DMS79 treated with DMSO at 0.1 percent for 48 hours (cell line): ENCODE measurements around the gene HNRNPAB.
"Not testable (repeated sequence)": the region's sequence is repeated elsewhere in the genome, so short reads cannot be mapped to it uniquely, and the experiment has no call there.

Experiments used
- DNase-seq: peaks from one replicate; lab custom pipeline; 2025; lab: John Stamatoyannopoulos, UW

HNRNPAB gene

DNA sequence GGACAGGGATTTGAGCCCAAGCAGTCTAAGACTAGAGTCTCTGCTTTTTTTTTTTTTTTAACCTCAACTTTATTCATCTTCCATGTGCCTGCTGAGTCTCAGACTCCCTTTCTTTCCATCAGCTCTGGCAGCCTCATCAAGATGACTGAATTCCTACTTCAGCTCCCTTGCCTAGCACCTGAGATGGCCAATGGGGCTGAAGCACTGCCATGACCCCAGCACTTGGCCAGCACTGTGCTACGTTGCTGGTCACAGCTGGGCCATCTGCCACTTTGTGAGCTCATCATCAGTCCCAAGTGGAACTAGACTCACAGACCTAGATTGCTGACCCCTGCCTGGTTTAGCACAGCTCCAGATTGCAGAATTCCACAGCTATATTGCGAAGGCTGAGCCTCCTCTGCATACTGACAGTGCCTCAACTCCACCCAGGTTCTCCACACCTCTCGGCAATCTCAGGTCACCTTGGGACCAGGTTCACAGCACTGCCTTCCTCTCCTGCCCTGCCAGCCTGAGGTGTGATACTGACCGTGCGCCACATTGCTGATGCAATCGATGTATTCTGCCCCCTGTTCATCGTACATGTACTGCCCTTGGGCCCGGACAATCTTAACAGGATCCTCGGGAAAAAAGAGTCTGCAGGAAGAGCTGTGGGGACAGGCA lies 26.7 kb downstream of the HNRNPAB start:
- DNase-seq = no peak

DNA sequence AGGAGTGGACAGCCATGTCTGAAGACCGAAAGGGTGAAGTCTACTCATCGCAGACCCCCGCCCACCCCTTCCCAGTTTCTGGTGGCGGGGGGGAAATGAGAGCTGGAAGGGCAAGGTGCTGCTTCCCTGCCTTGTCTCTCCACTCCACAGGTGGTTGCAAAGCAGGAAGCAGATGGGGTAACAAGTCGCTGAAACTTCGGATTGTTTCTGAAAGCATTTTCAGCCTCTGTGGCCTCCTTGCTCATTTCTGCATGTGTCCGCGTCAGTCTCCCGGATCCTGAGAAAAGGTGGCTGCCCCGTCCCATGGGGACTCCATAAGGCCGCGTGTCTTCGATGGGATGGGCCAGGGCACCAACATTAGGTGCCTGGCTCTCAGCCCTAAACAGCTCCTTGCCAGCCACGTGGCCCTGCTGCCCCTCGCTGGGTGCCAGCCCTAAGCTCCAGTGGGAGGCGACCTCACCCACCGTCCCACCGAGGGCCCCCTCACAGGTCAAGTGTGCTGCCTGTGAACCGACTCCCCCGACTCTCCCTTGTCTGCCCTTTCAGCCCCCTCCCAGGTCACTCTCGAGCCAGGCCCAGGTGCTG lies 27.3 kb downstream of the HNRNPAB start:
- DNase-seq = no peak

DNA sequence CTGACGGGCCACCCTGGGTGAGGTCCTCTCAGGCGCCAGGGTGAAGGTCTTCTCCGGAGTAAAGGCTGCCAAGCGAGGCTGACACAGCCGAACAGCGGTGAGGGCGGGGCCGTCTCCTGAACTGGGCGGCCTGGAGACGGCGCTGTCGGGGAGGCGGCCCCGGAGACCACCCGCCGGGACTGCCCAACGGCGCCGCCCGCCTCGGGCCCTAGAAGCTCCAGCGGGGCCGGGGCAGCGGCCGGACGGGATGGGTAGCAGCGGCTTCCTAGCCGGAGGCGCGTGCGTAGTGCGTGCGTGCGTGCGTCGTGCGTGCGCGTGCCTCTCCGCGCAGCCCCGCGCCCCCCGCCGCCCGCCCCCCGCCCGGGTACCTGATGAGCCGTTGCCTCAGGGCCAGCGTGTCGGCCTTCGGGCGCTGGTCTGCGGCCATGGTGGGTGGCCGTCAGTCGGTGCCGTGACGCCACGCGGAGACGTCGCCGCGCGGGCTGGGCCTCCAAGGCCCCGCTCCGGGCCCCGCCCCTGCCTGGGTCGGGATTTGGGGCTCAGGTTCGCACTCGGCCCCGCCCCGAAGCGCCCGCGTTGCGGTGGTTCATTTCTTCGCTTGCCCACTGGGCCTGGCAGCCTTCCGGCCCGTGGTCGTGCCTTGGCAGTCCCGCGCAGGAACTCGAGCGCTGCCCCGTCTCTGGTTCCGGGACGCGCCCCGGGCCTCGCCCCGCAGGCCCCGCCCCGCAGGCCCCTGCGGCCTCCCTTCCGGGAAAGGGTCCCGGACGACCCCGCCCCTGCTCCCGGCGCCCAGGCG lies 28.0 kb downstream of the HNRNPAB start, which contains the start of gene PHYKPL:
Gene PHYKPL (minus strand): TSS at position 679 of the 796 bp plus-strand sequence. CDS start 252 bp downstream, at position 427.
- DNase-seq = peak; percentile 32

DNA sequence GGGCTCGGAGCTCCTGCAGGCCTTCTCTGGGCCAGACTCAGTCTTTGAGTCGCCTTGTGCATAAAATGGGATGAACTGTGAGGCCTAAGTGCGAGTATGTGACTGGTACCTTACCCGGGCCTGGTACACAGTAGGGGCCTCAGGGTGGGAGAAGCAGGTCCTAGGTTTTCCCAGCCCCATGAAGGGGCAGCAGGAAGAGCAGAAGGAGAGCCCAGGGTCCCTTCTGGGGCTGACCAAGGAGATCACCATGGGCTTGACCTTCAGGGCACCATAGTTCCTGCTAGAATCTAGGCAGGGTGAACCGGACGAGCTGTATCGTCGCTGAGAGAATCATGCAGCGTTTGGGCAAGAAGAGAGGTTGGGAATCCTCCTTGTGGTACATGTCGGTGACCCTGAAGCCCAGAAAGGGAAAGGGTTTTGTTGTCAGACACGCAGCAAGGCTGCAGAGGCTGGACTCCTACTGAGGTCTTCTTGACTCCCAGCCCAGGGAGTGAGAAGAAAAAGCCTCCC lies 28.6 kb downstream of the HNRNPAB start:
- DNase-seq = no peak

DNA sequence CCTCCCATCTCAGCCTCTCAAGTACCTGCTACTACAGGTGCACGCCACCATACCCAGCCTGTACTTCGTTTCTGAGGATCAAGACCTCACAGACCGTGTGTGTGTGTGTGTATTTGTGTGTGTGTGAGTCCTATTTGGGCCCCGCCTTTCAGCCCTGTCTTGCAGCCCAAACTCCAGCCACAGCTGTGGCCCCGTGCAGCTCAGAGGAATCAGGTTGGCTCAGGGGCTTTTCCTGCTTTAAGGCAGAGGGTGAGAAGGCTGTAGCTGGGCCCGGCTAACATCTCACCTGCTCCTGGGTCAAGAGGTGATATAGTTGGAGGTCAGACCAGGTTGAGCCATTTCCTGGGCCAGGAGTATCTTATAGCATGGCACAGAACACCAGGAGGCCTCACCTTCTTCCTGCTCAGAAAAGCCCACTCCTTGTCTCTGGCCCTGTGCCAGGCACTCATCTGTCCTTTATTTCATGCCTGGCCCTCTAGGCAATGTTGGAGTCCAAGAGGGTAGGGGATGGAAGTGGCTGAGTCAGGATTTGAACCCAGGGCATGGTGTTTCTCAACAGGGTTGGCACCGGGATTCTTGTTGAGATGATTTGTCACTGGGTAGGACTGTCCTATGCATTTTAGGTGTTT lies 29.9 kb downstream of the HNRNPAB start:
- DNase-seq = no peak

DNA sequence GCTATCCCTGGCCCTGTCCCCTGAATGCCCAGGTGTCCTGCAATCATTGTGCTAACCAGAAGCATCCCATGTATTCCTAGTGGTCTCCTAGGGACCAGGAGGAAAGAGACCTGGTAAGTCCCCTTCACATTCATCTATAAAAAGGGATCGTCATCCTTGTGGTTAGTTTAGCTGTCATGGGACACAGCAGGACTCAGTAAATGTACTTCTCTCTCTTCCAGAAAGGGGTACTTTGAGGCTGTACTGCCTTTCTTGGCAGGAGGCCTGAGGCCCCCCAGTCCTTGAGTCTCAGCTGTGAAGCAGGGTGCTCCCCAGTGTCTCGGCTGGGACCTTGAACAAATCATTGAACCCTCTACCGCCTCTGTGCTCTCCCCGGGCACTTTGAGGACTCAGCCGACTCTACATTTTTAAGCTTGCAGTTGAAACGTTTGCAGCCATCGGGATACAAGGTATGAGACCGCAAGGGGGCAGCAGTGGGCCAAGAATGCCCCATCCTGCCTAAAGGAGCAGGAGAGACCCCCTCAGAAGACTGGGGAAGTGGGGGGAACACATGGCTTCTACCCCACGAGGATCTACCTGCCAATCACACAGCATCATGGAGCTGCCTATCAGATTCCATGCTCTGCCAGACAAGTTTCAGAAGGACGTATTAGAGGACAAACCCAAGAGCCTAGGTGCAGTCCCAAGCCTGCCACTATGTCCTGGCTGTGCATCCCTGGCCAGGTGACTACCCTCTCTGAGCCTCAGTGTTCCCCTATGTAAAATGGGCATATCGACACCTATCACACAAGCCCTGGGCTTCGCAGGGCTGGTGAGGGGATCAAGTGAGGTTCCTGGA lies 30.6 kb downstream of the HNRNPAB start:
- DNase-seq = no peak

DNA sequence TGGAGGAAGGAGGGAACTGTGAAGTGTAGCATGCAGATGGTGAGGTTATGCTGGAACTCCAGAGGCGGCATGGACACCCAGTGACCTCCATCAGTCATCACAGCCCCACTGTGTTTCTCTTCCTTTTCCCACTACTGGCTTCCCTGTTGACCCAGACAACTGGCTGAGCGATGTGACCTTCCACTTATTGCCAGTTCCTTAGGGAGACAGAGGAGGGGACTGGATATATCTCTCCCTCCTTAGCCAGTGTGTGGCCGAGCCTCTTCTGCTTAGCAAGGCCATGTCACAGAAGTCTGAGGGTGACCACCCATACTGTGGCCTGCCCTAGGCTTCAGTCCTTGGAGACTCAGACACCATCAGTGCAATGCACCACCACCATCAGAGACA lies 31.2 kb downstream of the HNRNPAB start:
- DNase-seq = no peak

DNA sequence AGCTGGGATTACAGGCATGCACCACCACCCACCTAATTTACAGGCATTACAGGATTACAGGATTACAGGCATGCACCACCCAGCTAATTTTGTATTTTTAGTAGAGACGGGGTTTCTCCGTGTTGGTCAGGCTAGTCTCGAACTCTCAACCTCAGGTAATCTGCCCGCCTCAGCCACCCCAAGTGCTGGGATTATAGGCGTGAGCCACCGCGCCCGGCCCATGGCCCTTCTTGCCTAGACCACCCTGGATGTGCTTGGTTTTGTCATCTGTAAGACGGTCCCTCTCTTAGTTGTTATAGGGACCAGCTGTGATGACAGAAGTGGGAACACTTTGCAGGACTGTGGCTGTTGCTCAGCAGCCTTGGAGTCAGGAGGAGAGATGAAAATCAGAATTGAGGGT lies 31.8 kb downstream of the HNRNPAB start:
- DNase-seq = no peak

DNA sequence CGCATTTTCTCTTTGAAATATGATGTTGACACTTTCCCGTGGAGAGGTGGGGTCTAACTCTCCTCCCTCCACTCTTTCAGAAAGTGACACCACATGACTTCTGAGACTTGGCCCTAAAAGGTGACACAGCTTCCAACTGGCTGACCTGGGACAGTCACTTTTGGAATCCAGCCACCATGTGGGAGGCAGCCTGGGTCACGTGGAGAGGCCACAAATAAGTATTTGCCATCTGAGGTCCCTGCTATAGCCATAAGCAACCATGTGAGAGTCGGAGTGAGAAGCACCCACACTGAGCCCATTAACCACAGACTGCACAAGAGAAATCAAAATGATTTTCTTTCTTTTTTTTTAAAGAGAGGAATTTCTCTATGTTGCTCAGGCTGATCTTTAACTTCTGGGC lies 32.3 kb downstream of the HNRNPAB start:
- DNase-seq = no peak

DNA sequence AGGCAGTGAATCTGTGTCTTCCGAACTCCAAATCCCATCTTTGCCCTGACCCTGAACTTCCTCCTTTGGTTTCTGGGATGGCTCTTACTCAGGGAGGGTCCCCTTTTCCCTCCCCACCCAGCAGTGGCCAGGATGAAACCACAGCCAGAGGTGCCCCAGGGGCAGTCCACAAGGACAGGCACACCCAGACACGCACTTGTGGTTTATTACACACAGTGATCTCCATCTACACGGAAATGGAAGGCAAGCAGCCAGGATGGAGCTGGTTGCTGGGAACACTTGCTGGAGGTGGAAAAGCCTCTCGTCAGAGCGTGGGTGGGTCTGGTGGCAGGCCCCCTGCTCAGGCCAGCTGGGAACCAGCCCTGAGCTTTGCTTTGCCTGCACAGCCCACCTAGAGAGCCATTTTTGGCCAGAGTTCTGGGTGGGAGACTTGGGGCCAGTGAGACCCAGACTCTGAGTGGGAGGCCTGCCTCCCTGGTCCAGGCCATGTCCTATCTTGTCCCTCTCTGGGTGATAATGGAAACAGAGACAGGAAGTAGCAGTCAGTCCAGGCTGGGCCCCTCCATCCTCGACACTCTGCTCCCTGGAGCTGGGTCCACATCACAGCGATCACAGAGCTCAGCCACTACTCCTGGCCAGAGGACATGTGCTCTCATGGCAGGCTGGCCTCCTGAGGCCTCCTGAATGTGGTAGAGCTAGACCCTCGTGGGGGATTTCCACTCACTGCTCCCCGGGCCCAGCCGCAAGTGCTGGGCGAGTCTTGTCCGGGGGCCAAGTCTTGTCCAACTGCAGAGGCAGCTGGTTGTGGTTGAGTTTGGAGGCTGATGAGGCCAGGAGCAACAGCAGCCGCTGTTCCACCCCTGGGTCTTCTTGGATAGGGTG lies 33.3 kb downstream of the HNRNPAB start:
- no peak for DNase-seq

DNA sequence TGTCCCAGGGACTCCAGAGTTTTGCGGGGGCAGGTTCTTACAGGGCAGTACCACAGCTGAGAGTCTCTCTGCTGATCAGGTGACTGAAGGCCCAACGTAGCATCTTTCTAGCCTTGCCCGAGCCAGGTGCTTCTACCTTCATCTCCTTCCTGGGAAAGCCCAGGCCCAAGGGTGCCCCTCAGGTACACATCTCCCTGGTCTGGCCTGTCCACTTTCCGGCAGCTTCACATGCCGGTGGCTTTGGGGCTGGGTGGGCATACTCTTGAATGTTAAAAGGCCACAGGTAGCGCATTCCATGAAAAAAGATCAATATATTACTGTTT lies 33.9 kb downstream of the HNRNPAB start:
- no peak for DNase-seq

DNA sequence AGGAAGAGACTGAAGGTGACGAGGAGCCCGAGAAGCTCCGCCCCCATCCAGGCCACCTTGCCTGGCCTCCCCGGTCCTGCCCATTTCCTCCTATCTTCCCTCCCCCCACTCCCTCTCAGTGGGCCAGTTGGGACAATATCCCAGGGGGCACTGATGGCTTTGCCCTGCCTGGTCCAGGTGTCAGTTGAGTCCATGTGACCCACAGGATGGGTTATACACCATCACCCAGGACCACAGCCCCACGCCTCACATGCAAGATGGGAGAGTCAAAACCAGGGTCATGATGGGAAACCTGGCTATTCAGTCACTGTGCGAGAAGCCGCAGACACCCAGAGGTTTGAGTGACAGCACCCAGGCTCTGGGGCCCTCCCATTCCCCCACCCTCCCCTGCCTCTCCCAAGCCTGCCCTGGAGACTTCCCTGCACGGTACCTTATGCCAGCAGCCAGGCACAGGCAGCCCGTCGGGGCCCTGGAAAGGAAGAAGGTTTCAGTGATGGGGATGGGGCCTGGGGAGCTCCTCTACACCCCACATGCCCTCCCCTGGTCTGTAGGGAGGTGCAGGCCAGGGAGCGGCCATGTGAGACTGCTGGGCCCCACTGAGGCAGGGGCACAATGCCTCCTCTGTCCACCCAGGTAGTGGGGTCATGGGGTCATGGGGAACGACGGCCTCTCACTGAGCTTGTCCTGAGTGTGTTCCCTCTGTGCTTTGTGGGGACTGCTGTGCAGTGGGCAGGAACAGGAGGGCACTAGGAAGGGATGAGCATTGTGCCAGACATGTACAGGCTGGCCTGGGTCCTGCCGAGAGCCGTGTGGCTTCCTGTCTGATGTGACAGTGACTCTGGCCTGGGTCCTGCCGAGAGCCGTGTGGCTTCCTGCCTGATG lies 34.6 kb downstream of the HNRNPAB start:
- no peak for DNase-seq

DNA sequence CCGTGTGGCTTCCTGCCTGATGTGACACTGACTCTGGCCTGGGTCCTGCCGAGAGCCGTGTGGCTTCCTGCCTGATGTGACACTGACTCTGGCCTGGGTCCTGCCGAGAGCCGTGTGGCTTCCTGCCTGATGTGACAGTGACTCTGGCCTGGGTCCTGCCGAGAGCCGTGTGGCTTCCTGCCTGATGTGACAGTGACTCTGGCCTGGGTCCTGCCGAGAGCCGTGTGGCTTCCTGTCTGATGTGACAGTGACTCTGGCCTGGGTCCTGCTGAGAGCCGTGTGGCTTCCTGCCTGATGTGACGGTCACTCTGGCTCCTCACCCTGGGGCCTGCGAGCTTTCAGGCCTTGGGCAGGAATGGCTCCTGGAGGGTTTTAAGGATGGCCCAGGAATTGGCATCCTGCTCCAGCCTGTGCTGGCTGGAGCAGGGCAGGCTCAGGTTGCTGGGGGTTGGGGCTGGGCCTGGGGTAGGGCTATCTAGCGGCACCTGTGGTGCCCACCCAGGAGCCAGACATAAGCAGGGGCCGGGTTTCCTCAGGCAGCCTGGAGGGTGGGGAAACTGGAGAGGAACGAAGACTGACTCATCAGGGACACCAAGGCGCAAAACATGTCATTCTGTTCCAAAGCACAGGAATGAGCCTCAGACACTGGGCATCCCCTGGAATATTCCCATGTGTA lies 35.4 kb downstream of the HNRNPAB start:
- not testable (repeated sequence) for DNase-seq

DNA sequence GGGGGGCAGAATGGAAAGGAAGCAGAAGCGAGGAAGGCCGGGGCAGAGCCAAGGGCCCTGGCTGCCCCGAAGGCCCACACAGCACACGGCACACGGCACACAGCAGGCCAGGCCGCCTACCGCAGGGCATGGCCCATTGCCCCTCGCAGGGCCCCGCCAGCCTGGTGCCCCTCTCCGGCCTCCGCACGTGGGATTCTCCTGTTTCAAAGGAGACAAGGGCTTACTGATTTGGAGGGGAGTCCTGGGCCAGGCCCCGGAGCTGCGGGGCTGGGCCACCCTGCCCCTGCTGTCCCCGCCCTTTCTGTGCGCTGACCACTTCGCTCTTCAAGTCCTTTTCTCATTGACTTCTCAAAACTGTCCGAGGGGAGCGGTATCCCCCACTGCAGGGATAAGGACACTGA lies 36.0 kb downstream of the HNRNPAB start:
- DNase-seq = no peak

DNA sequence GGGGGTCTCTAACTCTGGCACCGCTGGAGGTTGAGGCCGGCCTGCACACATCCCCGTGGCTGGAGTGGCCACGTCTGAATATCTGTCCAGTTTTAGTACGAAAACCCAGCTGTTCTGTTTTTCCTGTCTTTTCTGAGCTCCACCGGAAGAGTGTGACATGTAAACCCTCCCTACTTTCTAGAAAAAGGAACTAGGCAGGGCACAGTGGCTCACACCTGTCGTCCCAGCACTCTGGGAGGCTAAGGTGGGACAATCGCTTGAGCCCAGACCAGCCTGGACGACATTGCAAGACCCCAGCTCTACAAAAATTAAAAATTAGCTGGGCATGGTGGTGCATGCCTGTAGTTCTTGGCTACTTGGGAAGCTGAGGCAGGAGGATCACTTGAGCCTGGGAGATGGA lies 36.4 kb downstream of the HNRNPAB start:
- DNase-seq = no peak

DNA sequence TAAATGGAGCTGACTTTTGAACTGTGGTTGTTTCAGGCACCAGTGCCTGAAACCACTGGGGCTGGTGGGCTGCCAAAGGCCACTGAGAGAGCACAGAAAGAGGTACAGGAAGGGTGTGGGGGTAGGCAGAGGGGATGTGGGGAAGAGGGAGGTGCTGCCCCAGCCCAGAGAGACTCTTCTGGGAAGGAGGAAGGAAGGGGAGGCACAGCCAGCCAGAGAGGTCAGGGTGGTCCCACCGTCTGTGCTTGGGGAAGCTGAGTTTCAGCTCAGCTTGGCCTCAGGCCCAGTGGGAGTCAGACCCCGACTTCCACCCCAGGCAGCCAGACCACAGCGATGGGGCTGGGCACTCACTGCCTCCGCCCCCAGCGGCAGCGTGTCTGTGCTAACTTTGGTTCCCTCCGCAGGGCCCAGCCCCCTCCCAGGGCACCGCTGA lies 36.9 kb downstream of the HNRNPAB start:
- DNase-seq = no peak

DNA sequence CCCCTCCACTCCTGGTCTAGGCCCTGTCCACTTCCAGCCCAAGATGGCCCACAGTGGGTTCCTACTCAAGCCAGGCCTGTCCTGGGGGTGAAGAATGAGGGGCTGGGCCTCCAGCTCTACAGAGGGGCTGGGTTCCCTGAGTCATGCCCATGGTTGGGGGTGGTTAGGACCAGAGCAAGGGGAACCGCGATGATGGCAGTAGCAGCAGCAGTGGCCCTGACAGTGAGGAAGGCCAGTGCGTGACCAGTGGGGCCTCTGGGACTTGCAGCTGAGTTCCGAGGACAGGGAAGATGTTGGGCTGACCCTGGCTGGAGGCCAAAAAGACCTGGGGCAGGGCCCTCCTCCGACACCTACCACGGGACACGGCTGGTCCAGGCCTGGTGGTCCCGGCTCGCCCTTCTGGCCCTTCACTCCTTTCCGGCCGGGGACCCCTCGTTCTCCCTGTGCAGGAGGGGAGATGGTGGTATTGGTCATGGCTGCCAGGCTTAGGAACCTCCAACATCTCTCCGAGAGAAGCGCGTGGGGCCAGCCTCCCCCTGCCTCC lies 37.4 kb downstream of the HNRNPAB start:
- no peak for DNase-seq

DNA sequence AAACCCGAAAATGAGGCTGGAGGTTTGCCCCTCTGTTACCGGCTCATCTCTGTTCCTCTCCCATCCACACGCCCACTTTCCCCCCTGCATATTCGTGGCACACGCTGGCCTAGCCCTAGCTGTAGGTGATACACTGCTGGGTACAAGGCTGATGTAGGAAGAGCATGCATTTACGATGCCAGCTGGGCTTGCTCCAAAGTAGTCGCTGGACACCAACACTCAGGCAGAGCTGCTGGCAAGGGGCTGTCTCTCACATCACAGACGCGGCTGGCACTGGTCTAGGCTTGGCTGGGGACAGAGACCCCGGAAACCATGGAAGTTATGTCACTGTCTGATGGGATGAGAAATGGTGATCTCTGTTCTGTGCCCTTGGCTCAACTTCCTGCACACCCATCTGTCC lies 38.1 kb downstream of the HNRNPAB start:
- DNase-seq = no peak

DNA sequence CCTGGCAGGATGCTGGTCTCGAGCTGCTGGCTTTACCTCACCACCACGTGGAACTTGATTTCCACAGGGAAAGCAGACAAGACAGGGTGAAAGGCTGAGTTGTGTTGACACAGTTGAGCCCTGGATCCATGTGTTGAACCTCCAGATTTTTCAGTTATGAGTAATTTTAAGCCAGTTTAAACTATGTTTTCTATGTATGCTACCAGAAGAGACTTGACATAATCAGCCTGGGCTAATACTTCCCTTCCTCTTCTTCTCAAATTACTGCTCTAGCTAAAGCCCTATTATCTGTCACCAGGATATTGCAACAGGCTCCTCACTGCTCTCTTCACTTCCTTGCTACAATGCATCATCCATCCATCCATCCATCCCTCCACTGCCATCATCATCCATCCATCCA lies 40.2 kb downstream of the HNRNPAB start:
- no peak for DNase-seq
